Measurements from ENCODE around the gene MXRA8.

DNA sequence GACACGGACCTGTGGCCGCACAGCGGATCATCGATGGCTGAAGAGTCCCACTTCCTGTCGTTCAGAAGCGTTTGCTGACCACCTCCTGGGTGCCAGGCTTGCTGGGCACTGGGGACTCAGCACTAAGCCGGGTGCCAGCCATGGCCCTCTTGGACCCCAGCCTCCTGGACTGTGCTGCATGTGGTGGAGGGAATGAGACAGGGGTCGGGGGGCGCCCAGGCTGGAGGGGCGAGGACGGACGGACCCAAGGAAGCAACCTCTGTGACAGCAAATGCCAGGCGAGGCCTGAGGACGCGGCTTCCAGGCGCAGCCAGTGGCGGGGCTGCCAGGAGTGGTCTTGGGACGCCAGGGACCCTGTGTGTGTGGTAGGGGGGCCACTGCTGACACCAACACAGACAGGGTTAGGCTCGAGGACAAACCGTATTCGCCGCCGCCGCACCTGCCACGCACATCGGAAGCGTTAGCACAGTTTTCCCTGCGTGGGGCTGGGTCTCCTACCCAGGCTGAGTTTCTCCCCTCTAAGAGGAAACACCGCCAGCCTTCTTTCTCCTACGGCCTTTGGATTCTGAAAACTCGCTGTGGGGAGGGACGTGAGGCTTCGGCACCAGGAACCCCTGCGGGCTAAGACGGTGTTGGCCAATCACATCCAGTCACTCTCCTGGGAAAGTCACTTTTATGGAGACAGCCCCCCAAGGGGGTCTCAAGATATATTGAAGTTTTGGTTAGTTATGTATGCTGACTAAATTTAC, 3.1 kb upstream of the MXRA8 start:
- TF ChIP-seq, protein P1, sequence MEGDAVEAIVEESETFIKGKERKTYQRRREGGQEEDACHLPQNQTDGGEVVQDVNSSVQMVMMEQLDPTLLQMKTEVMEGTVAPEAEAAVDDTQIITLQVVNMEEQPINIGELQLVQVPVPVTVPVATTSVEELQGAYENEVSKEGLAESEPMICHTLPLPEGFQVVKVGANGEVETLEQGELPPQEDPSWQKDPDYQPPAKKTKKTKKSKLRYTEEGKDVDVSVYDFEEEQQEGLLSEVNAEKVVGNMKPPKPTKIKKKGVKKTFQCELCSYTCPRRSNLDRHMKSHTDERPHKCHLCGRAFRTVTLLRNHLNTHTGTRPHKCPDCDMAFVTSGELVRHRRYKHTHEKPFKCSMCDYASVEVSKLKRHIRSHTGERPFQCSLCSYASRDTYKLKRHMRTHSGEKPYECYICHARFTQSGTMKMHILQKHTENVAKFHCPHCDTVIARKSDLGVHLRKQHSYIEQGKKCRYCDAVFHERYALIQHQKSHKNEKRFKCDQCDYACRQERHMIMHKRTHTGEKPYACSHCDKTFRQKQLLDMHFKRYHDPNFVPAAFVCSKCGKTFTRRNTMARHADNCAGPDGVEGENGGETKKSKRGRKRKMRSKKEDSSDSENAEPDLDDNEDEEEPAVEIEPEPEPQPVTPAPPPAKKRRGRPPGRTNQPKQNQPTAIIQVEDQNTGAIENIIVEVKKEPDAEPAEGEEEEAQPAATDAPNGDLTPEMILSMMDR (IDR thresholded peaks at IDR 0.05; ENCODE audit: borderline replicate concordance, extremely low read depth, low read length, poor library complexity, severe bottlenecking): no peak
- TF ChIP-seq EZH2 (IDR thresholded peaks at IDR 0.05; ENCODE audit: borderline replicate concordance, low read depth, low read length, severe bottlenecking): no peak

All from DND-41 (cell line).